IPS-15b (cell line): ENCODE results near the gene ARHGAP25.

Experiments used
- H3K27me3 ChIP-seq: one replicate; pipeline ENCODE4 v1.6.1; 2013; ENCODE audit warnings: low read length; ENCODE audit not compliant: control insufficient read depth, insufficient read depth
- H3K36me3 ChIP-seq: one replicate; pipeline ENCODE4 v1.6.1; 2013; ENCODE audit warnings: low read length; ENCODE audit not compliant: control insufficient read depth, insufficient read depth
- H3K4me1 ChIP-seq: one replicate; pipeline ENCODE4 v1.6.1; 2013; ENCODE audit warnings: mild to moderate bottlenecking, low read length; ENCODE audit not compliant: control insufficient read depth, insufficient read depth
- H3K4me3 ChIP-seq: one replicate; pipeline ENCODE4 v1.5.1; 2013; ENCODE audit warnings: low read depth, low read length
- H3K9ac ChIP-seq: one replicate; pipeline ENCODE4 v1.6.1; 2013; ENCODE audit warnings: low read depth, mild to moderate bottlenecking, low read length
- H3K9me3 ChIP-seq: one replicate; pipeline ENCODE4 v1.6.1; 2013; ENCODE audit warnings: mild to moderate bottlenecking, low read length; ENCODE audit not compliant: control insufficient read depth, insufficient read depth

ARHGAP25 gene

DNA sequence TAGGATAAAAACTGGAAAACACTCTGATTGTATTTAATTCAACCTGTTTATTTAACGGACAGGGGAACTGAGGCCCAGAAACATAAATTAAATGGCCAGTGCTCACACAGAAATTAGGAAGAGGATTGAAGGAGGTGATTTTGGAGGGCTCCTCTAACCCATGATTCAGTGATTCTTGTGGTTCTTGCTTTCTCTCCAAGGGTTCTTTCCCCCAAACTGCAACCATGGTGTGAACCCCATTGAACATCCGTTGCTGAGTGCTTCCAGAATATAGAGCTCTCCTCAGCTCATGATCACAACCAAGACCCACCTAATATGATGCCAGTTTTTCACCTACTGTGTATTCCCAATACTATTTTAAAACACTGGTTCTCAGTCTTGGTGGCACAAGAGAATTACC, 95.1 kb downstream of the ARHGAP25 start:
- Histone ChIP-seq H3K4me3 (no peak overlapping the region), H3K9me3 (no peaks in the 10 kb centered on the region), H3K4me1 (no peaks in the 10 kb centered on the region), H3K27me3 (no peaks in the 10 kb centered on the region), H3K36me3 (no peaks in the 10 kb centered on the region), H3K9ac (no peak overlapping the region)

DNA sequence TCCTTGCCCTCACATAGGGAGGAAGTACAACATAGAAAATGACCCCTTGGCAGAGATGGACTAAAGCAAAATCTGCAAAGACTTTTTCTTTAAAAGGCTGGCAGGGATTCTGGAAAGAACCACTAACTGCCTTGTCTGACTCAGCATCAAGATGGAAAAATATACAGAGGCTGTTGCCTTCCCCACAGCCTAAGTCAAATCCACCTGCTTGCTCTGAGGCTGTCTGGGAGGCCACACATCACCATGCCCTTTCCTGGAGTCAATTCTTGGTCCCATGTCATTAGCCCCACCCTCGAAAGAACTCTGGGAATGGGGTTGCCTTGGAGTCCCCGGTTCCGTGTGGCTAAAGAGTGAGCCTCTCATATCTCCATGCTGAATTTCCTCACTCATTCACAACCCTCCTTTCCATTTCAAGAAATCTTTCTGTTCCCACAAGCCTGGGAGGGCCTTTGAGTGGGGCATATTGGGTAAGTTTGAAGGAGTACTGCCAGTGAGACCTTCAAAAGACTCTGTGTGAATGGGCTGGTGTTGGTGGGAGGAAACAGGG, 97.1 kb downstream of the ARHGAP25 start:
- no peak overlapping the region for H3K4me3 ChIP-seq
- H3K4me1 ChIP-seq: no peaks in the 10 kb centered on the region
- H3K27me3 ChIP-seq: no peaks in the 10 kb centered on the region
- H3K9me3 ChIP-seq: no peaks in the 10 kb centered on the region
- H3K36me3 ChIP-seq: no peaks in the 10 kb centered on the region
- H3K9ac ChIP-seq: no peak overlapping the region

DNA sequence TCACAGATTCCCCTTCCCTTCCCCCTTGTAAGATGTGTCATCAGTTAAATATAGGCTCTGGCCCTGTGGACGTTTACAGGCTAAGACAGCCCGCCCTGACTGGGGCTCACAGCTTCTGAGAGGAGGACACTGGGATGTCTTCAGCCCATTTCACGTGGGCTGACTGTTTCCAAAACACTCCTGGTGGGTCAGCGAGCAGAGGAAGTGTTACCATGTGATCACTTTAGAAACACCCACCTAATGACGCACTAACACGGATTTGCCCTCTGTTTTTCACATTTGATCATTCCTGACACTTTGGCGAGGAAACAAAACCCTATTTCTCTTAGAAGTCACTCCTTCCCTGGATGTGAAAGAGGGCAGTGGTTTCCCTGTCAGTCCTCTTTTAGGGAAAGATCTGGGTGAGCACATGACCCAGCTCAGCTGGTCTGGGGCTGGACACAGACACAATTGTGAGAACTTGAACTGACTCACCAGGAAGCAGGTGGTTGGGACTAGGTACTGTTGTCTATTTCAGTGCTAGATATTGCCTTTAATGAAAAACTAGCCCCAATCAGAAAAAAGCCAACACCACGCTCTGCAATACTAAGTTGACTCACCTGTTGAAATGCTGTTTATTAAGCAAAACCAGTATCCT, 97.7 kb downstream of the ARHGAP25 start:
- Histone ChIP-seq H3K9ac (no peak overlapping the region), H3K4me3 (no peak overlapping the region), H3K36me3 (no peaks in the 10 kb centered on the region), H3K4me1 (no peaks in the 10 kb centered on the region), H3K9me3 (no peaks in the 10 kb centered on the region), H3K27me3 (no peaks in the 10 kb centered on the region)

DNA sequence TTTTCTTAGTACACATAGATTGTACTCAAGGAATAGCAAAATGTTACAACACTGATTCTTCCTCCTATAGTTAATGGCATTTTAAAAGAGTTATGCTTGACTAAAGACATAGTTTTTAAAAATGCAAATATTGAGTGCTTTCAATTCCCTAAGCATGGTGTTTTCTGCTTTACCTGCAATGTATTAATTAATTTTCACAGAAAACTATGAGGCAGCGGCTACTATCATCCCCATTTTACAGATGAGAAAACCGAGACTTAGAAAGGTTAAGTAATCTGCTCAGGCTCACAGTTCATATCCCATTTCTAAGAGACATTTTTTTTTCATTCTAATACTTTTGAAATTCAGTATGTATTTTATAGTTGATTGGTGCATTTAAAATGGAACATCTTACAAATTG, 98.6 kb downstream of the ARHGAP25 start:
- Histone ChIP-seq H3K4me1 (no peaks in the 10 kb centered on the region), H3K4me3 (no peak overlapping the region), H3K9me3 (no peaks in the 10 kb centered on the region), H3K9ac (no peak overlapping the region), H3K36me3 (no peaks in the 10 kb centered on the region), H3K27me3 (no peaks in the 10 kb centered on the region)

DNA sequence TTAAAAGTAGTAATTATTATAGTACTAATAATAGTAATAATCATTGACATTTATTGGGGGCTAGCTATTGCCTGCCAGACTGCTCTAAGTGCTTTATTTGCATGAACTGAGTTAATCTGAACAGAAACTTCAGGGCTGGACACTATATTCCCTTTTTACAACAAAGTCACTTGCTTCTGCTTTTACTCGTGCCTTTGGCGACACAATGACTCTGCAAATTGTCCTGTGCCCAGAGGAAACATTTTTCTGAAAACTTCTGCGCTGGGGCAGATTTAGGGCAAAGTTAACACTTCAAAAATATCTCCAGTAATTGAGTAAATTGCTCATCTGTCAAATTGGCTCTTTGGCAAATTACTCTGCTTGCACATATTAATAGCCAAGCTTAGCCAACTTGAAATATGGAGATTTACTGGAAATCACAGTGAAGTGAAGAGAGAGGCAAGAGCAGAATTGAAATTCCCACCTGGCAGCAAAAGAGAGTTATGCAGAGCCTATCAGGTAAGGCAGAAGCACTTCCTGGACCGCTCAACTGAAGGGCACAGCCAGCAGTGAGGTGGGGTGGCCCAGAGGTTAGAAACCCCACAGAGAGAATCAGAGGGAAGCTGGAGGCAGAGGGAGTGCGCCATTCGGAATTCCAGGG, 100.2 kb downstream of the ARHGAP25 start:
- Histone ChIP-seq H3K4me1 (no peaks in the 10 kb centered on the region), H3K9ac (no peak overlapping the region), H3K27me3 (no peaks in the 10 kb centered on the region), H3K36me3 (no peaks in the 10 kb centered on the region), H3K4me3 (no peak overlapping the region), H3K9me3 (peaks cover 4% of the 10 kb centered on the region)

DNA sequence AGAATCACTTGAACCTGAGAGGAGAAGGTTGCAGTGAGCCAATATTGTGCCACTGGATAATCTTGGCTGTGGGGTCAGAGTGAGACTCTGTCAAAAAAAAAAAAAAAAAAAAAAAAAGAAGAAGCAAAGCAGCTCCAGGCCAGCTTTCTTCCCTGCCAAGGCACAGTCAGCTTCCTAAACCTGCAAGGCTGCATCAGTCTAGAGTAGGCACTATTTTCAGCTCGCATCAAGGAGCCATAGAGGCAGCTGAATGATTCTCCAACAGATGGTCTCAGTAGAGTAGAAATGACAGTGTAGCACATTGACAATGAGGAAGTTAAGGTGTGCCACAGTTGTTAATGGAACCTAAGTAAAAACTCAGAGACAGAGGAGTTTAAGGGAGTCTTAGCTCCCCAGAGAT, 101.0 kb downstream of the ARHGAP25 start:
- no peak overlapping the region for H3K4me3 ChIP-seq
- no peaks in the 10 kb centered on the region for H3K27me3 ChIP-seq
- no peak overlapping the region for H3K9ac ChIP-seq
- peaks cover 6% of the 10 kb centered on the region for H3K9me3 ChIP-seq
- H3K36me3 ChIP-seq: no peaks in the 10 kb centered on the region
- H3K4me1 ChIP-seq: no peaks in the 10 kb centered on the region

DNA sequence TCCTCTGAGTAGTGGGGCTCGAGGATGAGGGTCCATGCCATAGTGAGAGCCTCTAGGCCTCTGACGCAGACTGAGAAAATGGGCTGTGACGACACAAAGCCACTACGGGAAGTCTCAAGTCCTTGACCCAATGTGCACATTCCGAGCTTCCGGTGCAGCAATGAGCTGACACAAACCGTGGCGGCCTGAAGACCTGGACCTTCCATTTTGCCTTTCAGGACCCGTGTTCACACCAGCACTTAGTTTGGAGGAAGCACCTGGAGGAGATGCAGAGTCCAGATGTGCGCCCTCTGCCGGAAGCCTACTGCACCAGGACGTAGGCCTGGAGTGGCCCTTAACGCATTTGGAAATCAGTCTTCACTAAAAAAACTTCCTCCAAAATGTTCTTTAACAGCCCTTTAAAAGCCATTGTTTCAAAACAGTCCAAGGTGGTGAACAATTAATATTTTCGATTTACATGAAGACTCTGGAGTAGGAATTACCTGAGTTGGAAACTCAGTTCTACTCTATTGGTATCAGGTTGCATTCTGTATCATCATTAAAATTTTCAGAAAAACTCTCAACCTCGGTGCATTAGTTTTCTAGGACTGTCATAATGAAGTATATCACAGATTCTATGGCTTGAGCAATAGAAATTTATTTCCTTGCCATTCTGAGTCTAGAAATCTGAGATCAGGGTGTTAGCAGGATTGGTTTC, 102.7 kb downstream of the ARHGAP25 start:
- no peaks in the 10 kb centered on the region for H3K27me3 ChIP-seq

DNA sequence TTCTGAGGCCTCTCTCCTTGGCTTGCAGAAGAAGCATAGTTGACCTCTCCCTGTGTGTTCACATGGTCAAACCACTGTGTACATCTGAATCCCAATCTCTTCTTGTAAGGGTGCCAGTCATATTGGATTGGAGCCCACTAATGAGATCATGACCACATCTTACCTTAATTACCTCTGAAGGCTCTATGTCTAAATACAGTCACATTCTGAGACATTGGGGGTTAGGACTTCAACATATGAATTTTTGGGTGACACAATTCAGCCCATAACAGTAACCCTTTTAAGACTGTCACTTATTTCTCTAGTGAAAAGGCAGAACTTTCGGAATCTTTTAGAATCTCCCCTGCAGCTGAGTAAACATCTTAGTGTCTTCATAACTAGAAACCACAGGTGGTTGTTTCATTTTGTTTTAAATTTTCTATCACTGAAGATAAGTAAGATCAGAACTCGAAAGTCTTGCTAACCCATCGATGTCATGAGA, 103.3 kb downstream of the ARHGAP25 start:
- Histone ChIP-seq H3K4me3 (no peak overlapping the region), H3K4me1 (no peaks in the 10 kb centered on the region), H3K36me3 (no peaks in the 10 kb centered on the region), H3K9ac (no peak overlapping the region), H3K27me3 (no peaks in the 10 kb centered on the region), H3K9me3 (peaks cover 6% of the 10 kb centered on the region)

More for the DNA sequence above, 102.7 kb downstream of the ARHGAP25 start:
- H3K4me3 ChIP-seq: no peak overlapping the region
- H3K9me3 ChIP-seq: peaks cover 6% of the 10 kb centered on the region
- no peaks in the 10 kb centered on the region for H3K4me1 ChIP-seq
- H3K36me3 ChIP-seq: no peaks in the 10 kb centered on the region
- H3K9ac ChIP-seq: no peak overlapping the region

DNA sequence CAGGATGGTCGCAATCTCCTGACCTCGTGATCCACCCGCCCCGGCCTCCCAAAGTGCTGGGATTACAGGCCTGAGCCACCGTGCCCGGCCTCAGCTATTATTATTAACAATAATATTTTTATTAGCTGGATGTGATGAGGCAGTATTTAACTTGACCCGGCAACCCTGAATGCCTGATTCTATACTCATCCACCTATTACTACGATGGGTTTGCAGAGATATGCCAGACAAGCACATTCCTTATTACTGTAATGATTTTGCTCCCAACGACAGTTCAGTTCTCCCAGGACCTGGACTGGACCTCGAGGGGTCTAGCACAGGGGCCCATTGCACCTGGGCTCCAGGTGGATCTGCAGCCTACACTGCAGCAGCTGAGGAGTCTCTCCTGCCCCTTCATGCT, 104.0 kb downstream of the ARHGAP25 start:
- no peaks in the 10 kb centered on the region for H3K4me1 ChIP-seq
- H3K9ac ChIP-seq: no peak overlapping the region

DNA sequence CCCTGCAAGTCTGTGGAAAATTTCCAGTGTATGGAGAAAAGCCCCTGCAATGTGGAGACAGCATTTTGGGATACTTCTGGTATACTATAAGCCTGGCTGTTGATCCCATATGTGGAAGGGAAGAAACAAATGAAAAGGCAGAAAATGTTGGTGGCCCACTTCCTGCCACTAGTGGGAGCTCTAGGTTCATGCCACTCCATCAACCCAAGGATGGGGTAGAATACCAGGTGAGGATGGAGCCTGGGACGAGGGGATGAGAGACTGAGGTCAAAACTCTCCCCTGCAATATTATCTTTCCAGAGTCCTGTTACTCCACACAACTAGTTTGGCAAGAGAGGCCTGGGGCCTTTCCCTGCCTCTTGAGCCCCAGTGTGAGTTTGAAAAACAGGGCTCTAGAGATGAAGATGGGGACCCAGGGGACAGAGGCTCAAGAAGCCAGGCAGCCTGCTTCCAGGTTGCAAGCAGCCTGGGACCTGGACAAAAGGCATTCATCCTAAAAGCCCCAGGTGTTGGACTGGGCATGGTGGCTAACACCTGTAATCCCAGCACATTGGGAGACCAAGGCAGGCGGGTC, 104.7 kb downstream of the ARHGAP25 start:
- no peak overlapping the region for H3K4me3 ChIP-seq
- peaks cover 6% of the 10 kb centered on the region for H3K9me3 ChIP-seq
- no peaks in the 10 kb centered on the region for H3K36me3 ChIP-seq
- no peak overlapping the region for H3K9ac ChIP-seq
- no peaks in the 10 kb centered on the region for H3K4me1 ChIP-seq
- H3K27me3 ChIP-seq: no peaks in the 10 kb centered on the region

More for the DNA sequence above, 104.0 kb downstream of the ARHGAP25 start:
- peaks cover 6% of the 10 kb centered on the region for H3K9me3 ChIP-seq
- no peaks in the 10 kb centered on the region for H3K36me3 ChIP-seq
- H3K4me3 ChIP-seq: no peak overlapping the region
- H3K27me3 ChIP-seq: no peaks in the 10 kb centered on the region

DNA sequence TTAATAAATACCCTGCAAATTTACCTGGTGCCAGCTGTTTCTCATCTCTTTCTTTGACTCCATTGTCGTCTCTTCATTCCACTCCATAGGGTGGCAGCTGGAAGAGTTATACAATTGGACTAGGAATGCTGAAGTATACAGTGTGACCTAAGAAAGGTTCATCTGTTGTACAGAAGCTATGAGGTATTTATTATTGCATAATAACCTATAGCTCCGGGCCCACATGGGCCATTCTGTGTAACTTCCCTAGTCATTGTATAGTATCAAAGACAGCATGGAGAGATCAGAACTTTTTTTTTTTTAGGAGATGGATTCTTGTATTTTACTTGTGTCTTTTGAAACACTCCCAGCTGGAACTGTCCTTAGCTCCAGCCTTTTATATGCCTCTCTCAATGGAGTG, 110.4 kb downstream of the ARHGAP25 start:
- H3K4me3 ChIP-seq: no peak overlapping the region
- H3K4me1 ChIP-seq: no peaks in the 10 kb centered on the region
- H3K9me3 ChIP-seq: peaks cover 2% of the 10 kb centered on the region
- no peak overlapping the region for H3K9ac ChIP-seq
- H3K27me3 ChIP-seq: no peaks in the 10 kb centered on the region
- no peaks in the 10 kb centered on the region for H3K36me3 ChIP-seq
